HG03457 (cell line): Measurements from ENCODE around the gene IFFO2.

Experiments used
- ATAC-seq: cut with Tn5 transposase; IDR thresholded peaks from one replicate; pipeline ENCODE4 v1.9.1; 2021; ENCODE audit warnings: moderate number of reproducible peaks; ENCODE audit not compliant: unreplicated experiment

The IFFO2 gene

DNA sequence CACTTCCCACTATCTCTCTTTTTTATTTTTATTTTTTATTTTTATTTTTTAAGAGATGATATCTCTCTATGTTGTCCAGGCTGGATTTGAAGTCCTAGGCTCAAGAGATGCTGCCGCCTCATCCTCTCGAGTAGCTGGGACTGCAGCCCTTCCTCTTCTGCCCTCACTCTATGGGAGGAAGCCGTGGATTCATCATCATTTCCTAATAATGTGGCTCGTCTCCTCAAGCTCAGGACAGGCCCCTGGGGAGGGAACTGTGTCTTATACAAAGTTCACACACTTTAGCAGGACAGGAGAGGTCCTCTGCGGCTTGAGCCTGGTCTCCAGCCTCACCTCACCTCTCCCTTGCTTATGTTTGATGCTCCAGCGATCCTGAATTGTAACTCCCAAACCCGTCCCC, 16.5 kb upstream of the IFFO2 start:
- ATAC-seq = no peak

DNA sequence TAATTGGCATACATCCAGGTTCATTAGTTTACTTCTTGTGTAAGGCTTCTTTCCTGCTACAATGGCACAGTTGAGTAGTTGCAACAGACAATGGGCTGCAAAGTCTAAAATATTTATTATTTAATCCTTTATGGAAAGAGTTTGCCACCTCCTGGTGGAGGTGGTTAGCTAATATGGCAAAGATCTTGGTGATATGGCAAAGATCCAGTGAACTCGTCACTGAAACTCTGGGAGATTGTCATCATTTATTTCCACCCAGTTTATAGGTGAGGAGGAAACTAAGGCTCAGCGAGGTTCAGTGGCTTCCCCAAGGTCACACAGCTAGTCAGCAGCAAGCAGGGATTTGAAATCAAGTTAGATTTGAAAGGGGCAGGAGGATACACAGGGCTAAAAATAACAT, 16.1 kb upstream of the IFFO2 start:
- ATAC-seq = no peak

DNA sequence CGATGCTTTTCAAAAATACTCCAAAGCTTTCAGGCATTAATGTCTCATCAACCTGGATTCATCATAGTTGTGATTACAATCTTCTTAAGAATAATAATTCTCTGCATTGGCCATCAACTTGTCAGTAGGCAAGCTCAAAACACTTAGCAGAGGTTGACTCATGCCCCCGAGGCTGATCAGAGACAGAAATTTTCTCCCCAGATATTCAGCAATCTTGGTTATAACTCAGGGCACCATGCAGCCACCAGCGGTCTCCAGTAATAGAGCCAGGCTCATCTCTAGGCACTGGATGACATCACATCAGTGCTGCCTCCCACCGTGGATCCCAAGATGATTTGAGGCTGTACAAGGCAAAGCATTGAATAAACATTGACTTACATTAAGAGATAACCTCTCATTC, 14.3 kb upstream of the IFFO2 start:
- ATAC-seq = no peak

DNA sequence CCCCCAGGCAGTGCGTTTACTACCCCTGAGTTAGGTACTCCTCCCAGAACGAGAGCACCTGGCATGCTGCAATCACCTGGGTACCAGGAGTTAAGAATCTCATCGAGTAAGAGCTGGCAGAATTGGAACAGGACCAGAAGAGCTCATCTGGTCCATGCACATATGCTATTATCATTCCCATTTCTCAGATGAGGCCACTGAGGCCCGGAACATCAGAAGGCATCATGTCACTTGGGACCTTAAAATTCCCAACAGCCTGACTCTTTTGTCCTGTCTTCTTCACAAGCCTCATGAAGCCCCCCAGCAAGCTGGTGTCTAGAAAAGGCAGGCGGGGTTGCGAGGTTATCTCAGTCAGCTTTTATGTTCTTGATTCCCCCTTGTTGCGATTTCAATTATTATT, 13.9 kb upstream of the IFFO2 start:
- no peak for ATAC-seq

DNA sequence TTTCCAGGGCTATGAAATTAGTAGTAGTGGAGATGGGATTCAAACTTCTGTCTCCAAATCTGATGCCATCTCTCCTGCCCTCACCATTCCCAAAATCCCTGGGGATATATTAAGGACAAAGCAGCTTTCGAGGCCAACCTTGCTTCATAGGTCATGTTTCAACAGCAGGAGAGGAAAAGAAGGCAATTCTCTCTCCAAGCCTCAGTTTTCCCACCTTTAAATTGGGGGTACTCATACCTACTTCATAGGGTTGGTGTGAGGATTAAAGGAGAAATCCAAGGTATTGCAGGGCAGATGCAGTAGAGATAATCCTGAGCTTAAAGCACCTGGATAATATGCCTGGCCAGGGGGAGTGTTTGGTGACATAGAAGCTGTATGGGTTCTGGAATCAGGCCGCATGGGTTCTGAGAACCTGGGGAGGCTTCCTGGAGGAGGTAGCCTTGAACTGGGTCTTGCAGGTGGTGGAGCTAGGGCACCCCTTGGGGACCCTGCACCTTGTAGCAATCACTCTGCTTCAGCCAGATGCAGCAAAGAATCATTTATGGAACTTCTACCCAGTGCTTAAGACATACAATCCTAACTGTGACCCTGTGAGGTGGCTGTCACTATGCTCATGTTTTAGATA, 10.7 kb upstream of the IFFO2 start:
- ATAC-seq = no peak

DNA sequence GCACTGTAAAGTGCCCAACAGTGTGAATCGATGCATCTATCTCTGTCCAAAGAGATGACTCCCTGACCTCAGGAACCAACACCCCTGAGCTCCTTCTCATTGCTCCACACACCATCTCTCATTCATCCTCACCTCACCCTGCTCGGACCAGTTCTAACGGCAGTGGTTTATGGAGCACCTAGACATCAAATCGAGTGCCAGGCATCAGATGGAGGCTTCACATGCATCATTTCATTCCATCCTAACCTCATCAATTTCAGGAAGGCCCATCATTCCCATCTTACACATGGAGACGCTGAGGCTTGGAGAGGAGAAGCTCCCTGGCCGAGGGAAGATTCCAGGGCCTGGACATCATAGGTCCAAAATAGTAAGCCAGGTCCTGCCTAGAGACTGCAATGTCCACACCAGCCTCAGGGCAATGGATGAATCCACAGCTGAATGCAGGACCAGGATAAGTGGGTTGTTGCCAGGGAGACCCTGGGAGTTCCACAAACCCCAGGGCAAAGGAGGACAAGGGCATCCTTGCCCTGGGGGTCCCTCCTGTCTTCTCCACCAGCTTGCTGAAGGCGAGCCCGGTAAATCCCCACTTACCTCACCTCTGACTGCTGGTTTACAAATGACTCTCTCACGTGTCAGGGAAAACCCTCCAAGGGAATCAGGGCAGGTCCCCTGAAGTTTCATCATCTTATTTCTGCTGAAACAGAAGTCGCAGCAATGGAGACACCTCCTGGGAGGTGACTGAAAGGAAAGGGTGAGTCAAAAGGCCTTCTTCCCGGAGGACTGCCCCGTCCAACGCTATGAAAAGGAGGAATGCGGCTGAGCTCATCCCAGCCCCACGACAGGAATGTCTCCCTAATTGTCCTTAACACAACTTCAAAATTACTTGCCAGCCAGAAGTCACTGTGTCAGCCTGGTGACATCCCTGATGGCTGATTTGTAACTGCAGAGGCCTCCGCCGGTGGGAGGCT, 9.0 kb upstream of the IFFO2 start:
- ATAC-seq = no peak

DNA sequence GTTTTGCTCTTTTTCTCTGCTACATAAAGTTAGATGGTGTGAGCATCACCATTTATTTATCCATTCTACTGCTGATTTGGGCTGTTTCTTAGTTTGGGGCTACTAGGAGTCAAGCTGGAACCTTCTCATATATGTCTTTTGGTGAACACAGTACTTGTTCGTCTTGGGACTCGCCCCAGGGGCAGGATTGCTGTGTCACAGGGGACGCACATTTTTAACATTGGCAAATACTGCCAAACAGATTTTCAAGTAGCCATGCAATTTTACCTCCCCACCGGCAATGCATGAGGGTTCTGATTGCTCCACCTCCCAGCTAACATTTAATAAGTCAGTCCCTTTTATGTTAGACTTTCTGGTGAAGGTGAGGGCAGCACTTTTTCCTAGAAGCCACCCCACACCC, 7.5 kb upstream of the IFFO2 start:
- no peak for ATAC-seq

DNA sequence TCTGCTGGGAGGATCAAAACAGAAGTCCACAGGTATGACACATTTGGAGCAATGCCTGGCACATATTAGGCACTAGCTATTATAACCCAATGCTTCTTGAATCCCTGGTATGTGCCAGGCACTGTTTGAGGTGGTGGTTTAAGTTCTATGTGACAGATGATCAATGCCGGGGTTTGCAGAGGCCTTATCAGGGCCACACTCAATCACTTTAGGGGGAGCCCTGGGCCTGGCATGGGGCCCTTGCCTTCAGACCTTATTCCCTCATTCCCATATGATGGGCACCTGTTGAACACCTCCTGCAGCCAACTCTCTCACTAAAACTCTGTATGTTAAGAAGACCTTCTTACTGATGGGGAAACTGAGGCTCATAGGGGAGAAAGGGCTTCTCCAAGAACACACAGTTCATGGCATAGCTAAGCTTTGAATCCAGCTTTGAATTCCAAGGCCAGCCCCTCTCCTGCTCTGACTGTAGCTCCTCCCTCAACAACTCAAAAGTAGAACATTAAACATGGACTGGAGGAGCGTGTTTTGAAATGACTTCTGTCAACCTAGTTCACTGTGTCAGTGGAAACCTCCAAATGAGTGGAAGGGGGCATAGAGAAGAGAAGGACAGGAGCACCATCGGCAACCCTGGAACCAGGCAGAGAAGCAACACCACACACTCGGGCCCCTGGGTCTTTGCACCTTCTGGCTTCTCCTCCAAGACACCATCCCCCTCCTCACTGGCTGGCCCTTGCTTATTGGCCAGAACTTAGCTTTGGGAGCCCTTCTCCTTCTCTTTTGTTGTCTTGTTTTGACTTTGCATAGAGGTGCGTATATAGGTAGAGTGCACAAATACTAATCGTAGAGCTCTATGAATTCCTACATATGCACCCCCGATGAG, 6.6 kb upstream of the IFFO2 start:
- no peak for ATAC-seq

DNA sequence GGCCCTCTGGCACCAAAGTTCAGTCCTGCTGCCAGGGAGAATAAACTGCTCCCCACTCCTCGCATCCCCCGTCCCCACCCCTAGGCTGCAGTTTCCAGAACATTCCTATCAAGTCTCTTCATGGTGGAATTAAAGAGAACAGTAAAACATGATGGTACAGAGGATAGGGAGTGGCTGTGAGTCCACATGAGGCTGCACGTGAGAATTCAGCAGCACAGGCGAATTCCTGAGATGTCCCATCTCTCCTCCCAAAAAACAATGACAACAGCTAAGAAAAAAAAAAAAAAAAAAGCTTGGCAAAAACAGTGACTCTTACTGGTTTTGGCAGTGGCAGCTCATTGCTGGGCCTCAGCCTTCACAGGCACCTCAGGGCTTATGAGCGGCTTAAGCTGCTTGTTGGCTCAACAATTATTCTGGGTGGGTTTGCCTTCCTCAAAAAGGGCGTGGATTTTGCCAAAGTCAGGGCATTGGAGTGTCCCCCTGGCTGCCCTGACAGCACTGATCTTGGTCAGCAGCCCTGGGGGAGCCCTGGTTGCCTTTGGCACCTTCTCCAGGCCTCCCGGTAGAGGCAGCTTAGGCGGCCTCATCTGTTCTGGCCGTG, 5.7 kb upstream of the IFFO2 start:
- ATAC-seq = no peak

DNA sequence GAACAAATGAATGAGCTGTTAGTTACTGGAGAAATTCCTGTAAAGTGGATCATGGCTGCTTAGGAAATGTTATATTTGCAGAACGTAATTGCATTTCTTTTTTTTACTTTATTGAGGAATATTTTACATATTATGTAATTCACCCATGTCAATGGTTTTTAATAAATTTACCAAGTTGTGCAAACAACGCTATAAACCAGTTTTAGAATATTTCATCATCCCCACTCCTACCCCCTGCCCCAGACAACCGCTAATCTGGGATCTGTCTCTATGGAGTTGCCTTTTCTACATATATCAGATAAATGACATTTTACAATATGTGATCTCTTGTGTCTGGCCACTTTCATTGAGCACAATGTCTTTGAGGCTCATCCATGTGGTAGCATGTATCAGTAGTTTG, 4.3 kb upstream of the IFFO2 start:
- no peak for ATAC-seq

DNA sequence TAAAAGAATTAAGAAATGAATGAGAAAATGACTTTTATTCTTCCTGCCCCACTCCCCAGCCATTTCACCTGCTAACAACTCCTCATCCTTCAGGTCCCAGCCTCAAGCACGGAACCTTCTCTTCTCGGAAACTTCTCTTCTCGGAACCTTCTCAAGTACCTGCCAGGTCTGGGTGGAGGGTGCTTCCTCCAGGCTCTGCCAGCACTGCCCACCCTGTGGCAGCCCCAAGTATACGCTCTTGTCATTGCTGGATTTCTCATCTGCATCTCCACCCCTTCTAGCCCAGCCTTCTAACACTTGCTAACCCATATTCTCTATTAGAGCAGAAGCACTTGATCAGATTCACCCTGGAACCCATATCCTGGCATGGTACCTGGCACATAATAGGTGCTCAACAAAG, 3.9 kb upstream of the IFFO2 start:
- no peak for ATAC-seq

DNA sequence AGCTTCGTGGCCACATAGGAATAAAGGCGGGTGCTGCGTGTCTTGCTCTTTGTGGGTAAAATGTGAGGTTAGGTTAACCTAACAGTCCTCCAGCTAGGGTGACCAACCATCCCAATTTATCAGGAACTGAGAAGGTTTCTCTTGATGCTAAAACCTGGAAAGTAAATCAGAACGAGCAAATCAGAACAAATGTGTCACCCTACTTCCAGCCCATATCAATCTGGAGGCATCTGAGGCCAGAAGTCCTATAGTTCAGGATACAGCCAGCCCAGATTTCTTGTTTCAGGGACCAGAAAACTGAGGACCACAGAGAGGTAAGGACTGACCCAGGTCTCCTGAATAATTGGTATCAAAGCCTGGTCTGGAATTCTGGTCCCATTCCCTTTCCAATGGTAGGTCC, 3.1 kb upstream of the IFFO2 start:
- no peak for ATAC-seq

DNA sequence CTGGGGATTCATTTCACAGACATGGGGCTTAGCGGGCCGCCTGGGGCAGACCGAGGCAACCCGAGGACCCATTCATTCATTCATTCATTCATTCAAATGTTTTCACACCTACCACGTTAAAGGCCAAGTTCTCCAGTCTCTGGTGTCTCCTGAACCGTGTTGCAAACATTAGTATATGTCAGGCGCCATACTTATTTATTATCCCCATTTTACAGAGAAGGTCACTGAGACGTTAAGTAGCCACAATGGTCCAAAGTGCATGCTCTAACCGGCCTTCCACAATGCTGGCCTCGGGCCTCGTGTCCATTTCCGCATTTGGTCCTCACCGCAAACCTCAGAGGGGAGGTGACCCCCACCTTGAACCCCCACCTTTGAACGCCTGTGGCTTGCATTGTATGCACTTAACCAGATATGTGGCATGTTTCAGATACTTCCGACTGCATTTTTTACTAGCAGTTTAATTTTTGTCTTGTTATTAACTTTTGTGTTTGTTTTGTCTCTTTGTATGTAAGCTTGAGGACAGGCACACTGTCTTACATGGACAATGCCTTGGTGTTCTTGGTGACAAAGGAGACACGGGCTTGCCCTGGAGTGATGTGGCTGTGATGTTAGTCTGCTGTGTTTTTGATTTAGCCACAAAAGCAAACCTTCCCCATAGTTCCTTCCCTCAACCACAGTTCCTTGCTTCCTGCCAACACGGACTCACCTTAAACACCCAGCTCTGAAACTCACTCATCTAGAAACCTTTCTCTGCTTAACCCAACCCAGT, 1.2 kb upstream of the IFFO2 start:
- no peak for ATAC-seq

DNA sequence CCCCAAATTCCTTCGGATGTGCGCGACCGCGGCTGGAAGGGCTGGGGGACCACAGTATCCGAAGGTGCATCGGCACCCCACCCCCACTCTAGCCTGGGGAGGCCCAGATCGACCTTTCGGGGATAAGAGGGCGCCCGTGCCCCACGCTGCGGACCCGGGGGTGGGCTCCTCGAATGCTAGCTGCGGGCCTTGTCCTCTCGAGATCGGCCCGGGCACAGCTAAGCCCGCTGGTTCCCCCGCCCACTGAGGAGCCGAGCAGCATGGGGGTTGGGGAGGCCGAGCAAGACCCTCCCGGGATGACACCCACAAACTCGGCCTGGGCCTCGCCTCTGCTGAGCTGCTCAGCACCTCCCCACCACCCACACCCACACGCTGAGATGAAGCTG, 653 bp upstream of the IFFO2 start:
- ATAC-seq = no peak

DNA sequence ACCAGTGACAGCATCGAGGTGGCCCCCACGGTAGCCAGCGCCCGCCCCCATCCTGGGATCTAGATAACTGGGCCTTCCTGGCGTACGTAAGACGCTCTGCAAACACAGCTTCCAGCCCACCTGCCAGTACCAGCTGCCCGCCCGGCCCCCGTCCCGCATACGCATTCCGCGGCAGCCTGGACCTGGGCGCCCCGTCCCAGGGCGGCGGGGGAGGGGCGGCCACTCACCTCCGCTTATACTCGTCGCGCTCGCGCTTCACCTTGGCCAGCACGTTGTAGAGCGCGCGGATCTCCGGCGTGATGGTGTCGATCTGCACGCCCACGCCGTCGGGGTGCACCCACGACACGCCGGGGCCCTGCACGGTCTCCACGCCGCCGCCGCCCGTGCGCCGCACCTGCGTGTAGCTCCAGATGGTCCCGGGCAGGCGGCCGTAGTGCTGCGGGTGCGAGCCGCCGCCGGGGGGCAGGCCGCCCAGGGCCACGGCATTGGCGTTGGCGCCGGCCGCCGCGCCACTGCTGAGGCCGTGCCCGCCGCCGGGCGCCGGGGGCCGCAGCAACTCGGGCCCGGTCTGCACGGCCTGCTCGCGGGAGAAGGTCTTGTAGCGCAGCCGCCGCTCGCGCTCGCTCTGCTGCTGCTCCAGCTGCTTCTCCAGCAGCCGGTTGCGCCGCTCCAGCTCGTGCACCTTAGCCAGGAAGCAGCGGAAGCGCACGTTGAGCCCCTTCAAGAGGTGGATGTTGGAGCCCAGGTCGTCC, 859 bp downstream of the IFFO2 start:
- ATAC-seq = peak; percentile 4

DNA sequence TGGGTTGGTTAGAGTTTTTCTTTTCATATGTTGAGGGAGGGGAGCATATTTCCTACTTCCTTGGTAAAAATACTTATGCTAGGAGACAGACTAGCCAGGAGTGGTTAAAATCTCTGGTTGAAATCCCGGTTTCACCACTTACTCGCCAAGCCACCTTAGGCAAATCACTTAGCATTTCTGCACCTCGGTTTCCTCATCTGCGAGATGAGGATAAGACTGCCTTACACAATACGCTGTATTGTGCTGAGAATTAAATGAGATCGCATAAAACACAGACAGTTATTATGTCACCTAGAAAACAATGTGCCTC, 1.4 kb downstream of the IFFO2 start:
- ATAC-seq = no peak

DNA sequence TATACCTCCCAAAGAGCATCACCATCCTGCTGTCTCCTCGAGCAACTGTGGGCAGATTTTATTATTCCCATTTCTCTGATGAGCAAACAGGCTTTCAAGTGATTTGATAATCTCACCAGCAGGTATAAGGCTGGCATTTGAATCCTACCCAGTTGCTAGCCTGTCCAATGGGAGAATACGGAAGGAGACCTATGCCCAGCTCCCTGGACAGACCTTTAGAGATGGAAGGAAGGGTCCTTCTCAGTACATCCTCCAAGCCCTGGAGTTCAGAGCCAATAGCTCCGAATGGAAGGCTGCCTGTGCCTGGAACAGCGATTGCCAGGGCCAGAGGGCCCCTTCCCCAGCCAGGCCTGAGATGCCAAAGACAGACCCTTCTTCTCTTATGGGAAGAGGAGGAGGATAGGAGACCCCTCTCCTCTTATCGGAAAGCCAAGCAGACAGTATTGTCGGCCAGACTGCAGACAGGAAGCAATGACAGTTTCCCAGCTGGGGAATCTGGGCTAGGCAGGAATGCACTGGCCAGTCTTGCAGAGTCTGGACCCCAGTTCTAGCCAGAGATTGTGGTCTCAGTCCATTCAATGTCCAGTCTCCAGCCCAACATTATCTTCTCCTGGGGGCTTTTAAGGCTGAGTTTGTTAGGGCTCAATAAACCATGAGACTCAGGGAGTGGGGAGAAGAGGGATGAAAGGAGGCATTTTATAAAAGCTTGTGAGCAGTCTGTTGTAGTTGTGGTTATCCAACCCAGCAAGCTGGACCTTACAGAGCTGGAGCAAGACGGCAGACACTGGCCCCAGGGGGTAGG, 2.0 kb downstream of the IFFO2 start:
- ATAC-seq = no peak

DNA sequence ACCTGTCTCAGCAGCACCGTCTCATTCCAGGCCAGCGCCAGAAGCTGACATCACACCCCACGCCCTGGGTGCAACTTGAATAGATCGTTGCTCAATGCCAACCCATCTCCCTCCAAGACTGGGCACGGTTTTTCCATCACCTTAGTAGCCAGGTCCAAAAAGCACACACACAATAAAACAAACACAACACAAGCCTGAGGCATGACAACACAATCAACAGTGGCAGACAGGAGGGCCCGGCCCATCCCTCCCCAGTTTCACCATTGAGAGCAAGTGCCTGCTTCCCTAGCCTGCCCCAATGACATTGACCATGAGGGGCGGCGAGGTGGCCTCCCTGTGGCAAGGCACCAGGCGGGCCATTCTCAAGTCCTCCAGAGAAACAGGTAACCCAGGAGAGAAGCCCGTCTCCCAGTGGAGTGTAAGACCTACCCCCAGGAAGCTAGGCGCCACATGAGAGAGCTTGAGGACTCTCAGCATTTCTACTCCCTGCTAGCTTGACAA, 2.7 kb downstream of the IFFO2 start:
- no peak for ATAC-seq
